SU-DHL-6 (cell line): Measurements from ENCODE around the gene CACNA2D4.

Experiments
- H2AFZ ChIP-seq: fragments of 200-600 bp; sonication (generic); 2 replicates; pipeline ENCODE4 v1.6.1; 2014; ENCODE audit warnings: low read depth, mild to moderate bottlenecking, moderate library complexity, mixed read lengths, antibody characterized with exemption, low read length; ENCODE audit not compliant: severe bottlenecking
- H3F3A ChIP-seq: fragments of 200-600 bp; shearing (Covaris generic); 2 replicates; pipeline ENCODE4 v1.6.0; 2016; ENCODE audit warnings: antibody characterized with exemption, mild to moderate bottlenecking; ENCODE audit not compliant: insufficient read depth
- H3K27ac ChIP-seq: fragments of 200-600 bp; sonication (generic); 2 replicates; pipeline ENCODE4 v1.5.1; 2016; ENCODE audit warnings: low read depth, mild to moderate bottlenecking, low read length, moderate library complexity, mixed read lengths
- H3K27me3 ChIP-seq: fragments of 200-600 bp; sonication (generic), shearing (Covaris generic); 2 replicates; pipeline ENCODE4 v1.6.0; 2014; ENCODE audit warnings: mild to moderate bottlenecking, low read length
- H3K36me3 ChIP-seq: fragments of 200-600 bp; sonication (generic); 2 replicates; pipeline ENCODE4 v1.6.1; 2014; ENCODE audit warnings: mild to moderate bottlenecking, low read length, mixed read lengths
- H3K4me2 ChIP-seq: fragments of 300-600, 200-600 bp; shearing (Covaris generic), sonication (generic); 2 replicates; pipeline ENCODE4 v1.6.0; 2014; ENCODE audit warnings: low read length, low read depth, mild to moderate bottlenecking; ENCODE audit not compliant: poor library complexity, severe bottlenecking
- H3K4me3 ChIP-seq: fragments of 200-600 bp; sonication (generic); 2 replicates; pipeline ENCODE4 v1.5.1; 2014; ENCODE audit warnings: antibody characterized with exemption, low read length, mild to moderate bottlenecking, mixed read lengths; ENCODE audit not compliant: insufficient read depth, poor library complexity, severe bottlenecking
- H3K79me2 ChIP-seq: fragments of 200-600 bp; sonication (generic); 2 replicates; pipeline ENCODE4 v1.6.1; 2014; ENCODE audit warnings: mild to moderate bottlenecking, low read length, moderate library complexity; ENCODE audit not compliant: insufficient read depth
- H3K9ac ChIP-seq: fragments of 200-600 bp; sonication (generic); 2 replicates; pipeline ENCODE4 v1.7.0; 2014; ENCODE audit warnings: mild to moderate bottlenecking, low read length
- H3K9me2 ChIP-seq: fragments of 200-600 bp; sonication (generic); replicated peaks from 2 replicates; pipeline ENCODE4 v1.6.1; 2014; ENCODE audit warnings: low read length; ENCODE audit not compliant: insufficient read depth
- H3K9me3 ChIP-seq: fragments of 200-600 bp; sonication (generic); 2 replicates; pipeline ENCODE4 v1.6.1; 2014; ENCODE audit warnings: low read length, mixed read lengths; ENCODE audit not compliant: insufficient read depth
- H4K20me1 ChIP-seq: fragments of 200-600 bp; sonication (generic); 2 replicates; pipeline ENCODE4 v1.6.1; 2014; ENCODE audit warnings: low read depth, mild to moderate bottlenecking, antibody characterized with exemption, low read length, moderate library complexity, mixed read lengths
- EZH2phosphoT487 ChIP-seq: fragments of 200-600 bp; sonication (generic), shearing (Covaris generic); conservative IDR thresholded peaks from 2 replicates; pipeline ENCODE4 v1.6.1; 2018; ENCODE audit warnings: mild to moderate bottlenecking, antibody characterized with exemption, low read length, moderate library complexity, mixed read lengths
- TF ChIP-seq, protein P1 (sequence below): fragments of 200-600 bp; sonication (generic); IDR thresholded peaks from one replicate; pipeline ENCODE4 v1.5.1; 2017; ENCODE audit warnings: antibody characterized with exemption, mild to moderate bottlenecking, low read length, moderate library complexity; ENCODE audit not compliant: insufficient read depth, poor library complexity, severe bottlenecking

CACNA2D4 gene

DNA sequence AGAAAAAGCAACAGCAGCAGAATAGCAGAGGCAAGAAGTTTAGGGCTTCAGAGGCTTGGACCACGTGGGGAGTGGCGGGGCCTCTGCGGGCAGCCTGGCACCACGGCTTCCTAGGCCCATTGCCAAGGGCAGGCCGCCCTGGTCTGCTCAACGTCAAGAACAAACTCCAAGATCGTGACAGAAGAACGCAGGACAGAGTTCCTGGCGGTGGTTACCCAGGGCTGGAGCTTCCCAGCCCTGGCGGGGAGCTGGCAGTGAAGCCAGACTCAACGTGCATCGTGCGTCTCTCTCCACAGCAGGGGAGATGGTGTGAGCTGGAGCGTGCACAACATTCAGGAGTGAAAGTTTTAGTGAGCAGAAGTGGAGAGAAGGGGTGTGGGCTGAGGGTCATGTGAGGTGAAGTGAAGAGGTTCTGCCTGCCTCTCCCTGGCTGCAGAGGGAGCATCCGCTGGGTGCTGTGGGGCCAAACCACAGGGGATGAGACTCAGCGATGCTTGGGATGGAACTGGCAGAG, 13.9 kb upstream of the CACNA2D4 start:
- no peak overlapping the region for H3K4me2 ChIP-seq

DNA sequence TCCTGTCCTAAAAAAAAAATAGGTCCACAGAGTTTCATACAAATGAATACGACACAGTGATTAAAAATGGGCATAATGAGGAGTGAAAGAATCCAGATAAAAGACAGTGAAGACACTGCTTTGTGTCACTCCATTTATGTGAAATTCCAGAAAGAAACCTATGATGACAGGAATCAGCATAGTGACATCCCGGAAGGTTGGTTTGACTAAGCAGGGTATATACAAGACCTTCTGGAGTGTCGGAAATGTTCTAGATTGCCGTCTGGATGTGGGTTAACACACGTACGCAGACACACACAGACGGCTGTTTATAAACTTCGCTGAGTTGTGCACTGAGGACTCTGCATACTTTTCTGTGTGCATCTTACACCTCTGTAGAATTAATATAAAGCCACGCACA, 13.2 kb upstream of the CACNA2D4 start:
- H3K4me2 ChIP-seq, result no peak overlapping the region

More for the DNA sequence above, 13.9 kb upstream of the CACNA2D4 start:
- H3F3A ChIP-seq, result no peaks in the 10 kb centered on the region
- TF ChIP-seq, protein P1, sequence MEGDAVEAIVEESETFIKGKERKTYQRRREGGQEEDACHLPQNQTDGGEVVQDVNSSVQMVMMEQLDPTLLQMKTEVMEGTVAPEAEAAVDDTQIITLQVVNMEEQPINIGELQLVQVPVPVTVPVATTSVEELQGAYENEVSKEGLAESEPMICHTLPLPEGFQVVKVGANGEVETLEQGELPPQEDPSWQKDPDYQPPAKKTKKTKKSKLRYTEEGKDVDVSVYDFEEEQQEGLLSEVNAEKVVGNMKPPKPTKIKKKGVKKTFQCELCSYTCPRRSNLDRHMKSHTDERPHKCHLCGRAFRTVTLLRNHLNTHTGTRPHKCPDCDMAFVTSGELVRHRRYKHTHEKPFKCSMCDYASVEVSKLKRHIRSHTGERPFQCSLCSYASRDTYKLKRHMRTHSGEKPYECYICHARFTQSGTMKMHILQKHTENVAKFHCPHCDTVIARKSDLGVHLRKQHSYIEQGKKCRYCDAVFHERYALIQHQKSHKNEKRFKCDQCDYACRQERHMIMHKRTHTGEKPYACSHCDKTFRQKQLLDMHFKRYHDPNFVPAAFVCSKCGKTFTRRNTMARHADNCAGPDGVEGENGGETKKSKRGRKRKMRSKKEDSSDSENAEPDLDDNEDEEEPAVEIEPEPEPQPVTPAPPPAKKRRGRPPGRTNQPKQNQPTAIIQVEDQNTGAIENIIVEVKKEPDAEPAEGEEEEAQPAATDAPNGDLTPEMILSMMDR, result no peak
- TF ChIP-seq EZH2phosphoT487, result no peak
- no peak overlapping the region for H3K4me3 ChIP-seq
- H3K9ac ChIP-seq, result no peak overlapping the region
- no peaks in the 10 kb centered on the region for H3K27me3 ChIP-seq
- H2AFZ ChIP-seq, result no peak overlapping the region
- H3K27ac ChIP-seq, result no peak overlapping the region
- no peaks in the 10 kb centered on the region for H3K9me3 ChIP-seq
- H3K9me2 ChIP-seq, result no peaks in the 10 kb centered on the region
- no peaks in the 10 kb centered on the region for H3K79me2 ChIP-seq
- H4K20me1 ChIP-seq, result no peaks in the 10 kb centered on the region
- H3K36me3 ChIP-seq, result no peaks in the 10 kb centered on the region

DNA sequence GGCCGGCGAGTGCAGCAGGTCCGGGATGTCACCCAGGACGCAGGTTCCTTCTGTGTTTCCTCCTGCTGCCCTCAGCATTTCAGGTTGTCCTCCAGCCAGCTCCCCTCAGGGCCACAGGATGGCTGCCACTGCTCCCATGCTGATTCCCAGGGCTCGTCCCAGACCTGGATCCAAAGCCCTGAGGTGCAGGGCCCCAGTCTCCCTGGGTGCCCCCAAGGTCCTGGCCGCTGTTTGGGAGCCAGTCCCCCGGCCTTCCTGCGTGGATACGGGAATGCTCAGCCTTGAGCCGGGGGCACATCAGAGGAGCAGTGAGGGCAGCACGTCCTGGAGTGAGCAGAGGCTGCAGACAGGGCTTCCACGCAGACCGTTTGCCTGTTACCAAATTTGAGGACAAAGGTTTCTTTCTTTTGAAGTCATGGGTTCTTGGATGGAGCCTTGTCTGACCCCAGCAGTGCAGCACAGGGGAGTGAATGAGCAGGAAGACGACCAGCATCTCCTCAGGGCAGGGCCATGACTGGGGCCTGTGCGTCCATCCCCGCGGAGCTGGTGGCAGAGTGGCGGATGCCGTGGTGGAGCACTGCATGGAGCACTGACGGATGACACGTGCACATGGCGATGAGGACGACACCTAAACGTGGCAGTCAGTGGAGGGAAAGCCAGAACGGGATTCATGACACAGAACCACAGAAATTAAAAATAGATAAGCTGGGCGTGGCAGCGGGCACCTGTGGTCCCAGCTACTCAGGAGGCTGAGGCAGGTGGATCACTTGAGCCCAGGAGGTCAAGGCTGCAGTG, 12.5 kb upstream of the CACNA2D4 start:
- Histone ChIP-seq H4K20me1 (no peaks in the 10 kb centered on the region), H3K9me3 (no peaks in the 10 kb centered on the region), H3K4me3 (no peak overlapping the region), H3K36me3 (no peaks in the 10 kb centered on the region), H3F3A (no peaks in the 10 kb centered on the region), H3K4me2 (no peak overlapping the region), H3K27me3 (no peaks in the 10 kb centered on the region), H3K9me2 (no peaks in the 10 kb centered on the region), H3K9ac (no peak overlapping the region), H3K79me2 (no peaks in the 10 kb centered on the region), H2AFZ (no peak overlapping the region), H3K27ac (no peak overlapping the region)
- TF ChIP-seq, protein P1, result no peak
- no peak for TF ChIP-seq EZH2phosphoT487

More for the DNA sequence above, 13.2 kb upstream of the CACNA2D4 start:
- no peaks in the 10 kb centered on the region for H3K36me3 ChIP-seq
- no peak overlapping the region for H3K4me3 ChIP-seq
- H3K79me2 ChIP-seq, result no peaks in the 10 kb centered on the region
- no peak overlapping the region for H3K9ac ChIP-seq
- H3F3A ChIP-seq, result no peaks in the 10 kb centered on the region
- no peak overlapping the region for H2AFZ ChIP-seq
- no peaks in the 10 kb centered on the region for H3K9me3 ChIP-seq
- no peaks in the 10 kb centered on the region for H3K9me2 ChIP-seq
- H3K27ac ChIP-seq, result no peak overlapping the region
- H3K27me3 ChIP-seq, result no peaks in the 10 kb centered on the region
- TF ChIP-seq, protein P1, result no peak
- no peak for TF ChIP-seq EZH2phosphoT487
- H4K20me1 ChIP-seq, result no peaks in the 10 kb centered on the region
